Measurements from ENCODE around the gene PRKCA. TPM values are rescaled to one million over a fixed set of nuclear protein-coding genes. Genes with fewer than 3 reads are reported as not detected.

The PRKCA gene
- total RNA-seq, 1 donor from 2014 or later = 15.5 TPM

- DNase-seq (ENCODE audit: extremely low spot score in 2 of 2) = no peak
- no peaks in the 10 kb centered on the region for H3K4me1 ChIP-seq
- H3K36me3 ChIP-seq = peaks cover 0 to 8% of the 10 kb centered on the region in 2 donors
- H3K27me3 ChIP-seq = no peaks in the 10 kb centered on the region
- no peak overlapping the region for H3K4me3 ChIP-seq
- no peak overlapping the region for H3K27ac ChIP-seq
- intact Hi-C loops (cut with DNase I) = no loop called here
- H3K9me3 ChIP-seq = no peaks in the 10 kb centered on the region
- TF ChIP-seq POLR2A (IDR thresholded peaks at IDR 0.05) (no peak), CTCF (IDR thresholded peaks at IDR 0.05) (no peak), POLR2AphosphoS5 (IDR thresholded peaks at IDR 0.05; ENCODE audit: insufficient read depth in 1 of 2, low read depth in 1 of 2) (no peak)
Measured at GRCh38 chr17:66775881-66776400, 473.5 kb downstream of the PRKCA start.

- Histone ChIP-seq H3K9me3 (no peaks in the 10 kb centered on the region), H3K36me3 (peaks cover 0 to 8% of the 10 kb centered on the region in 2 donors), H3K4me1 (no peaks in the 10 kb centered on the region), H3K4me3 (no peak overlapping the region), H3K27ac (no peak overlapping the region), H3K27me3 (no peaks in the 10 kb centered on the region)
- intact Hi-C loops (cut with DNase I) = no loop called here
- no peak for TF ChIP-seq POLR2AphosphoS5 (IDR thresholded peaks at IDR 0.05; ENCODE audit: insufficient read depth in 1 of 2, low read depth in 1 of 2)
- no peak for TF ChIP-seq POLR2A (IDR thresholded peaks at IDR 0.05)
- no peak for TF ChIP-seq CTCF (IDR thresholded peaks at IDR 0.05)
- no peak for DNase-seq (ENCODE audit: extremely low spot score in 2 of 2)
Measured at GRCh38 chr17:66776999-66777688, 474.7 kb downstream of the PRKCA start.

- no peaks in the 10 kb centered on the region for H3K4me1 ChIP-seq
- TF ChIP-seq POLR2A (IDR thresholded peaks at IDR 0.05) = no peak
- no peak for TF ChIP-seq CTCF (IDR thresholded peaks at IDR 0.05)
- no peak for TF ChIP-seq POLR2AphosphoS5 (IDR thresholded peaks at IDR 0.05; ENCODE audit: insufficient read depth in 1 of 2, low read depth in 1 of 2)
- no peak for DNase-seq (ENCODE audit: extremely low spot score in 2 of 2)
- intact Hi-C loops (cut with DNase I) = no loop called here
- no peaks in the 10 kb centered on the region for H3K9me3 ChIP-seq
- peaks cover 0 to 8% of the 10 kb centered on the region in 2 donors for H3K36me3 ChIP-seq
- no peak overlapping the region for H3K27ac ChIP-seq
- no peaks in the 10 kb centered on the region for H3K27me3 ChIP-seq
- H3K4me3 ChIP-seq = no peak overlapping the region
Measured at GRCh38 chr17:66777689-66778225, 475.3 kb downstream of the PRKCA start.

- no peak overlapping the region for H3K27ac ChIP-seq
- TF ChIP-seq POLR2AphosphoS5 (IDR thresholded peaks at IDR 0.05; ENCODE audit: insufficient read depth in 1 of 2, low read depth in 1 of 2) (no peak), CTCF (IDR thresholded peaks at IDR 0.05) (no peak), POLR2A (IDR thresholded peaks at IDR 0.05) (no peak)
- no peaks in the 10 kb centered on the region for H3K9me3 ChIP-seq
- DNase-seq (ENCODE audit: extremely low spot score in 2 of 2) = no peak
- H3K27me3 ChIP-seq = no peaks in the 10 kb centered on the region
- peaks cover 0 to 7% of the 10 kb centered on the region in 2 donors for H3K36me3 ChIP-seq
- intact Hi-C loops (cut with DNase I) = no loop called here
- H3K4me3 ChIP-seq = no peak overlapping the region
- no peaks in the 10 kb centered on the region for H3K4me1 ChIP-seq
Measured at GRCh38 chr17:66778531-66779236, 476.3 kb downstream of the PRKCA start.

All from vagina (tissue), 2 donors.